ENCODE results near the gene RNF208. TPM values are rescaled to one million over a fixed set of nuclear protein-coding genes. Genes with fewer than 3 reads are reported as not detected.
A peak's percentile ranks its signal among the peaks of the same experiment; 100 is the strongest.

The RNF208 gene
- total and polyA plus RNA-seq, 9 of the 15 experiments (the other 6 are each of a cell fraction or from before 2014, with no cell fraction given), result 0.15 to 6.9 (median 0.50) TPM; not detected in 2

GRCh38 chr9:137188490-137189296, 33.3 kb downstream of the RNF208 start, which contains the start of the genes ANAPC2 and SSNA1 (continued):
- TF ChIP-seq ZBTB5 (IDR thresholded peaks at IDR 0.05) (no peak), SIX5 (IDR thresholded peaks at IDR 0.05; ENCODE audit: borderline replicate concordance in 1 of 2, insufficient read depth in 1 of 2, low read depth in 1 of 2, low read length in 2 of 2) (peak; percentile 59 to 67; a peak in 3 of 4 replicates), RBM14 (IDR thresholded peaks at IDR 0.05; ENCODE audit: borderline replicate concordance, insufficient read depth, low read depth, low read length) (no peak), E2F8 (IDR thresholded peaks at IDR 0.05; ENCODE audit: low read depth, partially characterized antibody) (peak; percentile 96), TCFL5 (CRISPR knock-in tag; conservative IDR thresholded peaks at IDR 0.05) (no peak), HMG20B (CRISPR knock-in tag; IDR thresholded peaks at IDR 0.05) (no peak), HNRNPUL1 (IDR thresholded peaks at IDR 0.05; ENCODE audit: low read length) (no peak), DEAF1 (CRISPR knock-in tag; IDR thresholded peaks at IDR 0.05) (peak; percentile 41; the same call in 1 of the 2 replicates), MAFG (tag; conservative IDR thresholded peaks at IDR 0.05) (no peak), RFX5 (IDR thresholded peaks at IDR 0.05; ENCODE audit: low read depth, low read length) (no peak), POLR3G (IDR thresholded peaks at IDR 0.05; ENCODE audit: extremely low read depth, insufficient read length, insufficient replicate concordance) (no peak), CREB3 (tag; conservative IDR thresholded peaks at IDR 0.05; ENCODE audit: low read depth) (no peak), USF2 (CRISPR knock-in tag; IDR thresholded peaks at IDR 0.05) (no peak), ZNF347 (CRISPR knock-in tag; IDR thresholded peaks at IDR 0.05; ENCODE audit: low read depth) (no peak)

Measured in K562 (cell line).